SK-N-DZ (cell line): ENCODE results near the gene PSMD5. TPM values are rescaled to one million over a fixed set of nuclear protein-coding genes. Genes with fewer than 3 reads are reported as not detected.
A peak's percentile ranks its signal among the peaks of the same experiment; 100 is the strongest.

Source experiments
- DNase-seq: peaks from one replicate; pipeline ENCODE4 v3.0.0-alpha.2; 2015; ENCODE audit warnings: low spot score
- polyA plus RNA-seq, 2 experiments: library from polyadenylated mRNA; depleted of rRNA; stranded (reverse); fragments of >200 nt; gene quantifications; 2 replicates each; pipeline ENCODE4 v1.2.3, GENCODE V29; 2014

Gene PSMD5
- polyA plus RNA-seq (2014; cell fraction: cytosol; rRNA removed): 9.0 and 10.6 TPM in 2 replicates
- polyA plus RNA-seq (2014; cell fraction: nucleus; rRNA removed): 6.4 and 7.2 TPM in 2 replicates

DNA sequence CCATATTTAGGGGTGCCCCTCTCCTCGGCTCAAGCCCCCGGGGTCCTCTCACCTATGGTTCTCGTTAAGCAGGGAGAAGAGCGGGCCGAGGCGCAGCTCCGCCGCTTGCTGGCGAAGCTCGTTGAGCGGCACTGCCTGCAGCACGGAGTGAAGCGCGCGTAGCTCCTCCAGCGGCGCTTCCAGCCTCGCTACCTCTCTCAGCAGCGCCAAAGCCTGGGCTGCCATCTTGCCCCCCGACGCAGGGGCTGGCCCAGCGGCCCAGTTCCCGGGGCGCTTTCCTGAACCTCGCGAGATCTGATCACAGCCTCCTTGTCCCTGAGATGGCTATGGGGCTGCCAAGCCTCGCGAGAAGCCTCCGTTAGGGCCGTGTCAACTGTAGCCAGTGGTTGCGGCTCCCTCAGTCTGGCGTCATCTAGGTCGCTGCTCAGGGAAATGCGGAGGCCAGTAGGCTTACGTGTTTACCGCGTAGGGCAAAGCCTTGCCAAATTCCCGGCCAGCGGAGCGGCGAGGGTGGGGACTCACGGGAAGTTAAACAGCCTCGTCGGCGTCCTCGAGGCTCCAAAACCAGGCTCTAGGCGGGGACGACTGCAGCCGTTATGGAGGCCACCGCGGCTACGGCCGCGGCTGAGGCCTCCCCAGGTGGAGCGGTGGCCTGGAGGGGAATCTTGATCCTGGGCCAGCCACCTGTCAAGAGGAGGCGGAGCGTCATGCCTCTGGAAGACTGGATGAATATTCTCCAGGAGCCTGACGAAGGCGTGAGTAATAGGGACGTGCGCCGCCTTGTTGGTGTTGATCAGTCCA lies at the start of gene PSMD5:
PSMD5 (minus strand) TSS at position 238 of the 801 bp plus-strand sequence; CDS start at position 225, 13 bp downstream.
- DNase-seq: peak; percentile 95

- no peak for DNase-seq
These were observed 49.4 kb upstream of the PSMD5 start for GRCh38 chr9:120891884-120892747.

DNA sequence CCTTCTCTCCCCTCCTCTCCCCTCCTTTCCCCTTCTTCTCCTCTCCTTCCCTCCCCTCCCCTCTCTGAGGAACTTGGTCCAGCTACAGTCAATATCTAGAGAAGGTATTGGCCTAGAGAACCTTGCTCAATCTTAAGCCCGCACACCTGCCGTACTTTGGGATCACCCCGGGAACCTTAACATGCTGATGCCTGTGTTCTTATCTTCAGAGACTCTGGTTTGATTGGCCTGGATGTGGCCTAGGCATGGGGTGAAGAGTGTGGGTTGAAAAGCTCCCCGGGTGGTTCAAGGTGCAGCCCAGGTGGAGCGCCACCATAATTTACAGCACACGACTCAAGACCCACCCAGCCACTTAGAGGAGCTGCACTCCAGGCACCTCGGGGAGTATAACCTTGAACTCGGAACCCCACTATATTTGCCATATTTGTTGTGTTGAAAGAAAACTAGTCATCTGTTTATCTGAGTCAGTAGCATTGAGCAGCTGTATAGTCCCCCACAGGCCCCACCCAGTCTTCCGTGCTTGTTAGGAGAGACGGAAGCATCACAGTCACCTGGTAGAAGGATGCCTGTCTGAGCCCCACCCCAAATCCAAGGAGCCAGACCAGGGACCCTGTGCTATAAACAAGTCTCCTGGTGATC lies 48.6 kb upstream of the PSMD5 start:
- no peak for DNase-seq

- no peak for DNase-seq
These were observed 47.9 kb upstream of the PSMD5 start for GRCh38 chr9:120890320-120891244.

DNA sequence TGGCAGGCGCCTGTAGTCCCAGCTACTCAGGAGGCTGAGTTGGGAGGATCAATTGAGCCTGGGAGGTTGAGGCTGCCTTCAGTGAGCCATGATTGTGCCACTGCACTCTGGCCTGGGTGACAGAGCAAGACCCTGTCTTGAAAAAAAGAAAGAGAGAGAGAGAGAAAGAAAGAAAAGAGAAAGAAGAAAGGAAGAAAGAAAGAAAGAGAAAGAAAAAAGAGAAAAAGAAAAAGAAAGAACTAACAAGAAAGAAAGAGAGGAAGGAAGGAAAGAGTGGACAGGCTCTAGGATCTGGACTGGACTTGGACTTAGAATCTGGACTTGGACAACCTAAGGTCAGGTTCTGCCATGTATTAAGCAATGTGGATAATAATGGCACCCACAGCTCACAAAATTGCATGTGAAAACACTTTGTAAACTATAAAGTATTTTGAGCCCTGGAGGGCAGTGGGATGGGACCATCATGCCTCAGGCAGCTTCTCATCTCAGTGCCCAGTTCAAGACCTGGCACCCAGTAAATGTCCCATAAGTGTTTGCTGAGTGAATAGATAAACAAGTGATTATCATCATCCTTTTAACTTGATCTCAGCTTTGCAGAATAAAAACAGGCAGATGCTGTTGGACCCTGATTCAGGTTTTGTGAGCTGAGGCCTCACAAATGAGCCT lies 47.0 kb upstream of the PSMD5 start:
- no peak for DNase-seq

DNA sequence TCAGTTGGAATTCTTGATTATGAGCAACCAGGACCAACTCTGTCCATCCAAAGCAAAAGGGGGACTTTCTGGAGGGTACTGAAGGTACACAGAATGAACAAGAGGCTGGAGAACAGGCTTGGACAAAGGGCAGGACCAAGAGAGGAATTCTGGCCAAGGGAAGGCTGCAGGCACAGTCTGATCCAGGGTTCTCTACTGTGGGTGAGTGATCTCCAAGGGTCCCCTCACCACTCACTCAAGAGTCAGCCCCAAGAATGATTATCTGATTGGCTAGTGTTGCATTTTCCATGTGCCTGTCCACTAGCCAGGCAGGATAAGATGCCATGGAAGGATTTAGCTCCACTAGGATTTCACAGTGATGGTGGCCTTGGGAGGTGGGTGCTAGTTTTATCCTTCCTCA lies 45.9 kb upstream of the PSMD5 start:
- no peak for DNase-seq

DNA sequence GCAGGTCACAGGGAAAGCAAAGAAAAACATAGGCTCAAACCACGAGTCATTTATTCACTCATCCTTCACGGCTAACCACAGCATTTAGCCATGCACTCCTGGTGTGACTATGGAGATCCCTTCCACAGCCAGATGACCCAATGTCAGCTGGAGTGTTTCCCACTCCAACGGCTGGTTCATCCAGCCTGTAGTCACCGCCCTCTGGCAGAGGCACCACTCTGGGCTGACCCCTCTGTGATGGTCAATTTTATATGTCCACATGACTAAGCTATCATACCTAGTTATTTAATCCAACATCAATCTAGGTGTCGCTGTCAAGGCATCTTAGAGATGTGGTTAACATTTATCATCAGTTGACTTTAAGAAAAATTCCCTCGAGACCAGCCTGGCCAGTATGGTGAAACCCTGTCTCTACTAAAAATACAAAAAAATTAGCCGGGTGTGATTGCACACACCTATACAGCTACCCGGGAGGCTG lies 43.8 kb upstream of the PSMD5 start:
- DNase-seq: no peak

DNA sequence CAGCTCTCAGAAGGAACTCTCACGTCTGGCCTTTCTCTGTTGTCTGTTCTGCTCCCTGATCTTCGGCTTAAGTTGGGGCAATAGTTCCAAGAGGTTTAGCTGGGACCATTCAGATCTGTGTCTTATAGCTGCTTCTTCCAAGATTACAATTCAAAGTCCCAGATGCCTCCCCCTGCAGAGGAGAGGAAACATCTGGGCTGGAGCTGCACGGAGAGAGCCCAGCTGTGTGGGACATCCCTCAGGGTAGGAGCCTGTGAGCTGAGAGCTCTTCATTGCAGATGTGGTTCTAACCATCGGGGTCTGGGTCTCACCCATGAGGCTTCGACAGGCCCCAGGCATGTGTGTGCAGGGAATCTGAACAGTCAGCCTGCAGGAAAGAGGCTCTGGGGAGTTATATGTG lies 43.2 kb upstream of the PSMD5 start:
- DNase-seq: no peak

DNA sequence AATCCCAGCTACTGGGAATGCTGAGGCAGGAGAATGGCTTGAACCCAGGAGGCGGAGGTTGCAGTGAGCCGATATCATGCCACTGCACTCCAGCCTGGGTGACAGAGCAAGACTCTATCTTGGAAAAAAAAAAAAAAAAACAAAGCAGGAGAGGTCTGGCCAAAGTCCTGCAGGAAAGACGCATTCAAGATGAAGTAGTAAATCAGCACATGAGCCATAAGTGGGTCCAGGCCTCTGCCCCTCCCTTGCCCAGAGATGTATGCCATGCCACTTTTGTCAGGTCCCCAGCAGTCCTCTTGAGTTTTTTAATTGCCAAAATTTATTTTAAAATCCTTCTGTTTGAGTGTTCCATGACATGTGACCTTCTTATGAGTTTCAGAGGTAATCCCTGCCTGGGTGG lies 42.7 kb upstream of the PSMD5 start:
- no peak for DNase-seq

DNA sequence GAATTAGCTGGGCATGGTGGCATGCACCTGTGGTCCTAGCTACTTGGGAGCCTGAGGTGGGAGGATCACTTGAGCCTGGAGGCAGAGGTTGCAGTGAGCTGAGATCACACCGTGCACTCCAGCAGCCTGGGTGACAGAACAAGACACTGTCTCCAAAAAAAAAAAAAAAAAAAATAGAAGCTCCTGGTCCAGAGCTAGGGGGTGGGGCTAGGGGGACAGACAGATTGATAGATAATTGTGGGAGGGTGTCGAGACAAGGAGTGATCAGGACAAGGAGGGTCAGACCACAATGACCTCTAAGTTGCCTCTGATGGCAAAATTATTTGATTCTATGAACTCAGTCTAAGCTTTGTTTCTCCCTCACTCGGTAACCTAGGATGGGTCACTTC lies 40.9 kb upstream of the PSMD5 start:
- DNase-seq: no peak

- DNase-seq: no peak
These were observed 40.3 kb upstream of the PSMD5 start for GRCh38 chr9:120882935-120883607.

DNA sequence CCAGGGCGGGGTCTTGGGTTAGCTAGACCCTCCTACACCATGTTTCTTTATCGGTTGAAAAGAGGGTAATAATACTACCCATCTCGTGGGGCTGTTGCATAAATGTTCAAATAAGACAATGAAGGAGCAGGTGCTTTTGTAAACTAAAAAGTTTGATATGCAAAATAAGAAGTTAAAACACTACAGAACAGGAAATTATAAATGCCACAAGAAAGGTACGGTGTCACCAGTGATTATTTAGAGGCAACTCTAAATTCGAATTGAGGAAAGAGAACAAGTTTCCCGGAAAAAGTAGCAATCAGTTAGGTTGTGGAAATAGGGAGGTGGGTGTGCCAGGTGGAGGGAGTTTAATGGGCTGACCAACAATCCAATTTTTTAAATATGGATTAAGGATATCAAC lies 36.7 kb upstream of the PSMD5 start:
- no peak for DNase-seq

GRCh38 chr9:120878188-120879130 lies 35.7 kb upstream of the PSMD5 start:
- no peak for DNase-seq

- peak; percentile 74 for DNase-seq
These were observed 34.7 kb upstream of the PSMD5 start for GRCh38 chr9:120877276-120878034.

DNA sequence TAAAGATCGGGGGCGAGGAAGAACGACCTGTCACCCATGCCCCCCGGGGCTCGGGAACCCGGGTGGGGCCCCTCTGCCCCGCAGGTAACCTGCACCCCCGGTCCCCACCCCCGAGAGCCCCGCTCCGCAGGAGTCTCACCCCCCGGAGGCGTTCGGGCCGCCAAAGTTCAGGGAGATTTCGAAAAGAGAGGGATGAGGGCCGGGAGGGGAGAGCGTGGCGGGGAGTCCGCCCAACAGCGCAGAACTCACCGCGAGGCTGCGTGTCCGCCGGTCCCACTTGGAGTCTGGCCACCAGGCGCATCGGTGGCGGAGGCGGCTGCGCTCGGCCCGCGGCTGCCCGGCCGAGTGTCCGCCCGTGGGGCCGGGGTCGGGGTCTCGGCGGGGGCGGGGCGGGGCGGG lies 34.1 kb upstream of the PSMD5 start, which contains the start of gene PHF19:
PHF19 (minus strand) TSS at position 347 of the 399 bp plus-strand sequence. CDS start 2,447 bp downstream, outside the sequence.
- DNase-seq: peak; percentile 36

GRCh38 chr9:120875954-120876841 lies 33.5 kb upstream of the PSMD5 start:
- peak; percentile 82 for DNase-seq

GRCh38 chr9:120875643-120875953 lies 32.9 kb upstream of the PSMD5 start:
- no peak for DNase-seq
